WTC11 (cell line): ENCODE measurements around the gene DENND5A. TPM values are rescaled to one million over a fixed set of nuclear protein-coding genes. Genes with fewer than 3 reads are reported as not detected.
"Not testable (repeated sequence)": the region's sequence is repeated elsewhere in the genome, so short reads cannot be mapped to it uniquely, and the experiment has no call there.

Experiments
- ATAC-seq: fragments of 200-7000 bp; cut with Tn5 transposase; 2 replicates; pipeline ENCODE4 v1.10.0; 2021; ENCODE audit warnings: mild to moderate bottlenecking, moderate library complexity
- CTCF ChIA-PET: fragments of 300-600 bp; sonication (Branson Sonifier 250); formaldehyde crosslinking; loops from one replicate; lab custom pipeline; 2021; ENCODE audit warnings: antibody characterized with exemption; lab: Charles Lee
- POLR2A ChIA-PET: fragments of 350-600 bp; sonication (Branson Sonifier 250); formaldehyde crosslinking; loops from one replicate; lab custom pipeline; 2021; ENCODE audit warnings: antibody characterized with exemption; lab: Charles Lee
- DNase-seq: peaks from one replicate; pipeline ENCODE4 v3.0.0; 2021; ENCODE audit warnings: low spot score
- H3K27ac Mint-ChIP-seq: 2 replicates; pipeline ENCODE4 v1.8.0; 2021; ENCODE audit warnings: mixed read lengths
- H3K27me3 Mint-ChIP-seq: 2 replicates; pipeline ENCODE4 v1.8.0; 2021; ENCODE audit warnings: low read depth, mild to moderate bottlenecking, moderate library complexity, mixed read lengths
- H3K36me3 Mint-ChIP-seq: 2 replicates; pipeline ENCODE4 v1.8.0; 2021; ENCODE audit warnings: mixed read lengths
- H3K4me1 Mint-ChIP-seq: 2 replicates; pipeline ENCODE4 v1.8.0; 2022; ENCODE audit warnings: mixed read lengths
- H3K4me3 Mint-ChIP-seq: 2 replicates; pipeline ENCODE4 v1.8.0; 2021; ENCODE audit warnings: mild to moderate bottlenecking, moderate library complexity, mixed read lengths
- H3K9me3 Mint-ChIP-seq: 2 replicates; pipeline ENCODE4 v1.8.0; 2021; ENCODE audit warnings: mixed read lengths
- ERG ChIP-seq: fragments of 250-450 bp; sonication (Bioruptor Pico); IDR thresholded peaks from 2 replicates; pipeline ENCODE4 v1.8.0; 2021; ENCODE audit warnings: mild to moderate bottlenecking
- ESRRA ChIP-seq: sonication (generic); formaldehyde crosslinking; IDR thresholded peaks from 2 replicates; pipeline ENCODE4 v1.8.1; 2022; ENCODE audit warnings: mild to moderate bottlenecking, missing genetic modification reagents, borderline replicate concordance
- ETV6 ChIP-seq: sonication (generic); formaldehyde crosslinking; IDR thresholded peaks from 2 replicates; pipeline ENCODE4 v1.8.1; 2022; ENCODE audit warnings: mild to moderate bottlenecking, missing genetic modification reagents
- GABPB1 ChIP-seq: sonication (generic); formaldehyde crosslinking; IDR thresholded peaks from 2 replicates; pipeline ENCODE4 v1.8.1; 2023; ENCODE audit warnings: mild to moderate bottlenecking, missing genetic modification reagents
- GTF2I ChIP-seq: fragments of 250-450 bp; sonication (Bioruptor Pico); conservative IDR thresholded peaks from 2 replicates; pipeline ENCODE4 v1.4.0; 2021; ENCODE audit warnings: mild to moderate bottlenecking
- MYBL2 ChIP-seq: sonication (generic); formaldehyde crosslinking; IDR thresholded peaks from 2 replicates; pipeline ENCODE4 v1.8.1; 2023; ENCODE audit warnings: mild to moderate bottlenecking, moderate library complexity, missing genetic modification reagents
- NFE2L1 ChIP-seq: sonication (generic); formaldehyde crosslinking; IDR thresholded peaks from 2 replicates; pipeline ENCODE4 v1.8.1; 2023; ENCODE audit warnings: missing genetic modification reagents
- NFYB ChIP-seq: sonication (generic); formaldehyde crosslinking; conservative IDR thresholded peaks from 2 replicates; pipeline ENCODE4 v1.8.0; 2022; ENCODE audit warnings: low read depth, missing genetic modification reagents
- NR1H2 ChIP-seq: sonication (generic); formaldehyde crosslinking; IDR thresholded peaks from 2 replicates; pipeline ENCODE4 v1.9.0; 2021; ENCODE audit warnings: mild to moderate bottlenecking, moderate library complexity, missing genetic modification reagents
- RELA ChIP-seq: sonication (generic); formaldehyde crosslinking; IDR thresholded peaks from 2 replicates; pipeline ENCODE4 v1.8.1; 2022; ENCODE audit warnings: missing genetic modification reagents, mild to moderate bottlenecking, borderline replicate concordance
- SOX15 ChIP-seq: fragments of 250-450 bp; sonication (Bioruptor Pico); IDR thresholded peaks from 2 replicates; pipeline ENCODE4 v1.9.0; 2021; ENCODE audit warnings: mild to moderate bottlenecking
- SP1 ChIP-seq: sonication (generic); formaldehyde crosslinking; conservative IDR thresholded peaks from 2 replicates; pipeline ENCODE4 v1.8.1; 2022; ENCODE audit warnings: missing genetic modification reagents
- TCF7 ChIP-seq: sonication (generic); formaldehyde crosslinking; IDR thresholded peaks from 2 replicates; pipeline ENCODE4 v1.8.0; 2022; ENCODE audit warnings: mild to moderate bottlenecking, low read depth, missing genetic modification reagents, moderate library complexity
- TEAD4 ChIP-seq: sonication (generic); formaldehyde crosslinking; IDR thresholded peaks from 2 replicates; pipeline ENCODE4 v1.8.0; 2022; ENCODE audit warnings: mild to moderate bottlenecking, missing genetic modification reagents
- ZNF121 ChIP-seq: sonication (generic); formaldehyde crosslinking; IDR thresholded peaks from 2 replicates; pipeline ENCODE4 v1.8.0; 2023; ENCODE audit warnings: missing genetic modification reagents
- ZNF138 ChIP-seq: sonication (generic); formaldehyde crosslinking; conservative IDR thresholded peaks from 2 replicates; pipeline ENCODE4 v1.8.1; 2022; ENCODE audit warnings: mild to moderate bottlenecking, moderate library complexity, missing genetic modification reagents
- ZNF219 ChIP-seq: sonication (generic); formaldehyde crosslinking; IDR thresholded peaks from 2 replicates; pipeline ENCODE4 v1.8.0; 2023; ENCODE audit warnings: missing genetic modification reagents, mild to moderate bottlenecking, borderline replicate concordance
- ZNF423 ChIP-seq: fragments of 250-450 bp; sonication (Bioruptor Pico); IDR thresholded peaks from 2 replicates; pipeline ENCODE4 v2.1.2; 2022; ENCODE audit warnings: mild to moderate bottlenecking, moderate library complexity
- total RNA-seq: library from RNA; stranded (reverse); gene quantifications from 3 replicates; pipeline ENCODE4 v1.2.3, GENCODE V29; 2021
- TF ChIP-seq, protein P1 (sequence below): fragments of 250-450 bp; sonication (Bioruptor Pico); IDR thresholded peaks from 2 replicates; pipeline ENCODE4 v2.1.2; 2022; ENCODE audit warnings: mild to moderate bottlenecking, moderate library complexity
- TF ChIP-seq, protein P2 (sequence below): fragments of 250-450 bp; sonication (Bioruptor Pico); IDR thresholded peaks from 2 replicates; pipeline ENCODE4 v1.9.0; 2021; ENCODE audit warnings: moderate library complexity, mild to moderate bottlenecking, inconsistent platforms, borderline replicate concordance
- TF ChIP-seq, protein P3 (sequence below): sonication (generic); formaldehyde crosslinking; conservative IDR thresholded peaks from 2 replicates; pipeline ENCODE4 v1.8.1; 2023; ENCODE audit warnings: mild to moderate bottlenecking, low read depth, missing genetic modification reagents, moderate library complexity
- TF ChIP-seq, protein P4 (sequence below): sonication (generic); formaldehyde crosslinking; IDR thresholded peaks from 2 replicates; pipeline ENCODE4 v1.8.1; 2023; ENCODE audit warnings: mild to moderate bottlenecking, missing genetic modification reagents

DENND5A gene
- total RNA-seq, 1 experiment from 2014 or later, result 69.3 TPM

DNA sequence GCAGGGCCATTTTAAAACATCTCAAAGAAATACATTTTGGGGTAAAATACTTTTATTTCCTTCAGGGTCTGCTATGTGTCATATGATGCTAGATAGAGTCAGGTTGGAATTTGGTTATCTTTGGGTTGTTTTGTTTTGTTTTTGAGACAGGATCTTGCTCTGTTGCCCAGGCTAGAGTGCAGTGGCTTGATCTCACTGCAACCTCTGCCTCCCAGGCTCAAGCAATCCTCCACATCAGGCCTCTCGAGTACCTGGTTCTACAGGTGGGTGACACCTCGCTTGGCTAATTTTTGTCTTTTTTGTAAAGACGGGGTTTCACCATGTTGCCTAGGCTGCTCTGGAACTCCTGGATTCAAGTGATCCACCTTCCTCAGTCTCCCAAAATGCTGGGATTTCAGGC is 17.3 kb downstream of the DENND5A start:
- peak overlapping the region; percentile 72; the same call in 1 of the 2 replicates for H3K27ac Mint-ChIP-seq
- ChIA-PET POLR2A (interaction anchor here (0.6 to 0.9 kb wide), 2 partner anchors 13 to 17 kb away, joined by 3 to 4 read pairs; partner anchors contain the start of gene DENND5A), CTCF (no interaction called here)
- ATAC-seq, result no peak
- no peak for DNase-seq
- no peaks in the 10 kb centered on the region for H3K9me3 Mint-ChIP-seq
- H3K27me3 Mint-ChIP-seq, result no peaks in the 10 kb centered on the region
- peak; percentile 77 for TF ChIP-seq ZNF121 (CRISPR knock-in tag)
- peak; percentile 36; the same call in 1 of the 2 replicates for TF ChIP-seq GTF2I (CRISPR knock-in tag)
- TF ChIP-seq NFYB (CRISPR knock-in tag), result no peak
- TF ChIP-seq, protein P1, sequence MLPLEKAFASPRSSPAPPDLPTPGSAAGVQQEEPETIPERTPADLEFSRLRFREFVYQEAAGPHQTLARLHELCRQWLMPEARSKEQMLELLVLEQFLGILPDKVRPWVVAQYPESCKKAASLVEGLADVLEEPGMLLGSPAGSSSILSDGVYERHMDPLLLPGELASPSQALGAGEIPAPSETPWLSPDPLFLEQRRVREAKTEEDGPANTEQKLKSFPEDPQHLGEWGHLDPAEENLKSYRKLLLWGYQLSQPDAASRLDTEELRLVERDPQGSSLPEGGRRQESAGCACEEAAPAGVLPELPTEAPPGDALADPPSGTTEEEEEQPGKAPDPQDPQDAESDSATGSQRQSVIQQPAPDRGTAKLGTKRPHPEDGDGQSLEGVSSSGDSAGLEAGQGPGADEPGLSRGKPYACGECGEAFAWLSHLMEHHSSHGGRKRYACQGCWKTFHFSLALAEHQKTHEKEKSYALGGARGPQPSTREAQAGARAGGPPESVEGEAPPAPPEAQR (CRISPR knock-in tag), result no peak
- TF ChIP-seq, all 79 proteins: peak for 2
- H3K36me3 Mint-ChIP-seq, result 0 out of 2 replicates have a peak, but pooled peaks cover 6% of the 10 kb centered on the region
- no peak overlapping the region for H3K4me3 Mint-ChIP-seq
- peaks cover 20% of the 10 kb centered on the region for H3K4me1 Mint-ChIP-seq

DNA sequence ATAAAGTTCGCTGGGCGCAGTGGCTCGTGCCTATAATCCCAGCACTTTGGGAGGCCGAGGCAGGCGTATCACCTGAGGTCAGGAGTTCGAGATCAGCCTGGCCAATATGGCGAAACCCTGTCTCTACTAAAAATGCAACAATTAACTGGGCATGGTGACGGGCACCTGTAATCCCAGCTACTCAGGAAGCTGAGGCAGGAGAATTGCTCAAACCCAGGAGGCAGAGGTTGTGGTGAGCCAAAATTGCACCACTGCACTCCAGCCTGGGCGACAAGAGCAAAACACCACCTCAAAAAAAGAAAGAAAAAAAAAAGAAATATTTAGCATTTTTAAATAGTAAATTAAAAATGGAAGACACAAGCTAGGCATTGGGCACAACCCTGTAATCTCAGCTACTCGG is 28.9 kb downstream of the DENND5A start:
- H3K4me3 Mint-ChIP-seq, CTCF ChIA-PET, H3K27ac Mint-ChIP-seq, ATAC-seq, DNase-seq, POLR2A ChIA-PET: not testable (repeated sequence)
- Mint-ChIP-seq H3K36me3 (peaks cover 24% of the 10 kb centered on the region), H3K9me3 (peaks cover 22% of the 10 kb centered on the region), H3K27me3 (peaks cover 36% of the 10 kb centered on the region), H3K4me1 (peaks cover 18% of the 10 kb centered on the region)

DNA sequence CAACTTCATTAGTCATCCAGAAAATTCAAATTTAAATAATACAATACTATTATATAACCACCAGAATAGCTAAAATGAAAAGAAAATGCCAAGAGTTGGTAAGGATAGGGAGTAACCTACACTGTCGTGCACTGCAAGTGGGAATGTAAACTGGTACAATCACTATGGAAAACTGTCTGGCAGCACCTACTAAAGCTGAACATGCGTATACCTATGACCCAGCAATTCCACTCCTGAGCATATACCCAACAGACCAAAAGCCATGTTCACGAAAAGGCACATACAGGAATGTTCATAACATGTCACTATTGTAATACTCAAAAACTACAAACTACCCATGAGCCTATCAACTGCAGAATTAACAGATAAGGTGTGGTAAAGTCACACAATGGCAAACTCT is 32.7 kb downstream of the DENND5A start:
- ATAC-seq (no peak), DNase-seq (no peak)
- Mint-ChIP-seq H3K9me3 (peaks cover 22% of the 10 kb centered on the region), H3K4me1 (peaks cover 49% of the 10 kb centered on the region), H3K27ac (no peak overlapping the region), H3K27me3 (peaks cover 47% of the 10 kb centered on the region), H3K36me3 (peaks cover 24% of the 10 kb centered on the region), H3K4me3 (no peak overlapping the region)
- POLR2A ChIA-PET, result no interaction called here
- CTCF ChIA-PET, result interaction anchor here (0.6 to 0.7 kb wide), 2 partner anchors 18 to 87 kb away, joined by 3 read pairs; no protein-coding TSS in a partner anchor
- TF ChIP-seq RELA (CRISPR knock-in tag), result no peak
- no peak for TF ChIP-seq ZNF423 (CRISPR knock-in tag)

GRCh38 chr11:9231848-9232177 is 33.3 kb downstream of the DENND5A start:
- TF ChIP-seq, protein P2, sequence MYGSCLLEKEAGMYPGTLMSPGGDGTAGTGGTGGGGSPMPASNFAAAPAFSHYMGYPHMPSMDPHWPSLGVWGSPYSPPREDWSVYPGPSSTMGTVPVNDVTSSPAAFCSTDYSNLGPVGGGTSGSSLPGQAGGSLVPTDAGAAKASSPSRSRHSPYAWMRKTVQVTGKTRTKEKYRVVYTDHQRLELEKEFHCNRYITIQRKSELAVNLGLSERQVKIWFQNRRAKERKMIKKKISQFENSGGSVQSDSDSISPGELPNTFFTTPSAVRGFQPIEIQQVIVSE, result no peak
- TF ChIP-seq TEAD4 (CRISPR knock-in tag), result no peak
- no peak for TF ChIP-seq ZNF219
- no peak for TF ChIP-seq NFE2L1 (CRISPR knock-in tag)
- no peak for TF ChIP-seq ERG (CRISPR knock-in tag)
- no peak for TF ChIP-seq TCF7 (CRISPR knock-in tag)
- no peak for TF ChIP-seq ESRRA
- TF ChIP-seq ZNF138, result no peak
- TF ChIP-seq MYBL2 (CRISPR knock-in tag), result no peak
- TF ChIP-seq GABPB1, result no peak
- no peak for TF ChIP-seq SOX15
- TF ChIP-seq SP1 (CRISPR knock-in tag), result no peak
- TF ChIP-seq, protein P3, sequence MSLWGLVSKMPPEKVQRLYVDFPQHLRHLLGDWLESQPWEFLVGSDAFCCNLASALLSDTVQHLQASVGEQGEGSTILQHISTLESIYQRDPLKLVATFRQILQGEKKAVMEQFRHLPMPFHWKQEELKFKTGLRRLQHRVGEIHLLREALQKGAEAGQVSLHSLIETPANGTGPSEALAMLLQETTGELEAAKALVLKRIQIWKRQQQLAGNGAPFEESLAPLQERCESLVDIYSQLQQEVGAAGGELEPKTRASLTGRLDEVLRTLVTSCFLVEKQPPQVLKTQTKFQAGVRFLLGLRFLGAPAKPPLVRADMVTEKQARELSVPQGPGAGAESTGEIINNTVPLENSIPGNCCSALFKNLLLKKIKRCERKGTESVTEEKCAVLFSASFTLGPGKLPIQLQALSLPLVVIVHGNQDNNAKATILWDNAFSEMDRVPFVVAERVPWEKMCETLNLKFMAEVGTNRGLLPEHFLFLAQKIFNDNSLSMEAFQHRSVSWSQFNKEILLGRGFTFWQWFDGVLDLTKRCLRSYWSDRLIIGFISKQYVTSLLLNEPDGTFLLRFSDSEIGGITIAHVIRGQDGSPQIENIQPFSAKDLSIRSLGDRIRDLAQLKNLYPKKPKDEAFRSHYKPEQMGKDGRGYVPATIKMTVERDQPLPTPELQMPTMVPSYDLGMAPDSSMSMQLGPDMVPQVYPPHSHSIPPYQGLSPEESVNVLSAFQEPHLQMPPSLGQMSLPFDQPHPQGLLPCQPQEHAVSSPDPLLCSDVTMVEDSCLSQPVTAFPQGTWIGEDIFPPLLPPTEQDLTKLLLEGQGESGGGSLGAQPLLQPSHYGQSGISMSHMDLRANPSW (CRISPR knock-in tag), result no peak
- TF ChIP-seq NR1H2 (CRISPR knock-in tag), result no peak
- TF ChIP-seq, protein P4, sequence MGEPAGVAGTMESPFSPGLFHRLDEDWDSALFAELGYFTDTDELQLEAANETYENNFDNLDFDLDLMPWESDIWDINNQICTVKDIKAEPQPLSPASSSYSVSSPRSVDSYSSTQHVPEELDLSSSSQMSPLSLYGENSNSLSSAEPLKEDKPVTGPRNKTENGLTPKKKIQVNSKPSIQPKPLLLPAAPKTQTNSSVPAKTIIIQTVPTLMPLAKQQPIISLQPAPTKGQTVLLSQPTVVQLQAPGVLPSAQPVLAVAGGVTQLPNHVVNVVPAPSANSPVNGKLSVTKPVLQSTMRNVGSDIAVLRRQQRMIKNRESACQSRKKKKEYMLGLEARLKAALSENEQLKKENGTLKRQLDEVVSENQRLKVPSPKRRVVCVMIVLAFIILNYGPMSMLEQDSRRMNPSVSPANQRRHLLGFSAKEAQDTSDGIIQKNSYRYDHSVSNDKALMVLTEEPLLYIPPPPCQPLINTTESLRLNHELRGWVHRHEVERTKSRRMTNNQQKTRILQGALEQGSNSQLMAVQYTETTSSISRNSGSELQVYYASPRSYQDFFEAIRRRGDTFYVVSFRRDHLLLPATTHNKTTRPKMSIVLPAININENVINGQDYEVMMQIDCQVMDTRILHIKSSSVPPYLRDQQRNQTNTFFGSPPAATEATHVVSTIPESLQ (CRISPR knock-in tag), result no peak
- TF ChIP-seq GTF2I (CRISPR knock-in tag), result no peak
- no peak for TF ChIP-seq ETV6
- H3K27me3 Mint-ChIP-seq, result peaks cover 47% of the 10 kb centered on the region
- H3K36me3 Mint-ChIP-seq, result peaks cover 20% of the 10 kb centered on the region
- H3K27ac Mint-ChIP-seq, result peak overlapping the region; percentile 84; the same call in 1 of the 2 replicates
- ChIA-PET CTCF (interaction anchor here (0.6 to 1.3 kb wide), 7 partner anchors 9 to 163 kb away, joined by 3 to 4 read pairs (median 3); no protein-coding TSS in a partner anchor), POLR2A (interaction anchor here (0.7 kb wide), 2 partner anchors 17 to 32 kb away, joined by 3 to 6 read pairs; no protein-coding TSS in a partner anchor)
- DNase-seq (no peak), ATAC-seq (peak; percentile 48; the same call in 1 of the 2 replicates)
- peak overlapping the region; percentile 59 for H3K4me3 Mint-ChIP-seq
- H3K9me3 Mint-ChIP-seq, result peaks cover 22% of the 10 kb centered on the region
- H3K4me1 Mint-ChIP-seq, result peaks cover 49% of the 10 kb centered on the region
